Left ventricle myocardium inferior (tissue), 1 donor: ENCODE results near the gene FILIP1L. TPM values are rescaled to one million over a fixed set of nuclear protein-coding genes. Genes with fewer than 3 reads are reported as not detected.

Experiments
- DNase-seq: peaks from one replicate; pipeline ENCODE4 v3.0.0-alpha.2; 2020
- H3K27ac ChIP-seq: fragments of 200-600 bp; replicated peaks from 2 replicates; pipeline ENCODE4 v1.8.0; 2021
- H3K27me3 ChIP-seq: fragments of 200-600 bp; 2 replicates; pipeline ENCODE4 v1.8.0; 2021; ENCODE audit warnings: low read depth
- H3K36me3 ChIP-seq: fragments of 200-600 bp; 2 replicates; pipeline ENCODE4 v1.8.0; 2021
- H3K4me1 ChIP-seq: fragments of 200-600 bp; 2 replicates; pipeline ENCODE4 v1.8.0; 2021
- H3K4me3 ChIP-seq: fragments of 200-600 bp; 2 replicates; pipeline ENCODE4 v1.8.0; 2021; ENCODE audit warnings: mild to moderate bottlenecking, moderate library complexity
- H3K9me3 ChIP-seq: fragments of 200-600 bp; replicated peaks from 2 replicates; pipeline ENCODE4 v1.8.0; 2021
- intact Hi-C: fragments of 100-400 bp; cut with micrococcal nuclease; formaldehyde crosslinking; loops from one replicate; pipeline ENCODE4 v1.11.0; 2022
- total RNA-seq: library from RNA; stranded (reverse); fragmentation: NEBNext Ultra II Directional; extraction: Animal tissue kit (Norgen Biotek cat#: 25700); gene quantifications from one replicate; pipeline ENCODE4 v1.2.1, GENCODE V29; 2021
- TF ChIP-seq, protein P1 (sequence below): fragments of 200-600 bp; IDR thresholded peaks from 2 replicates; pipeline ENCODE4 v1.8.0; 2021; ENCODE audit warnings: antibody characterized with exemption, mild to moderate bottlenecking, borderline replicate concordance
- donor health status: DM: no; HTN: yes; CAD: no; lungs with severe emphysema.

FILIP1L gene
- total RNA-seq, 1 donor from 2014 or later: 84.9 TPM

DNA sequence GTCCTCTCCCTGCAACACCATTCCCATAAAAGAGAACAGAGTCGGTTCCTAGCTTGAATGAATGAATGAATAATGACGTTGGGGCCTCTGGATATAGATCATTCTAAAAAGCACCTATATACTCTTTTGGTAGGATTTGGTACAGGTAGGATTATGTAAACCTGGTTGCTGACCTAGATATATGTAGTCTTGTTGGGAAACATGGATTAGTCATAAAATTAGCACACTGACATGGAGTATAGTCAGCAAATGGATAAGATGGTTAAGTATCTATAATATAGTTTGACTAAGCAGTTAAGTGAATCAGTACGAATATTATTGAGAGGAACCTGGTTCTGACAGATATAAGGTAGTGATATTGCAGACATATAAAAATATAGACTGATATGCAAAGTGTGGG is 142.5 kb downstream of the FILIP1L start:
- TF ChIP-seq, protein P1, sequence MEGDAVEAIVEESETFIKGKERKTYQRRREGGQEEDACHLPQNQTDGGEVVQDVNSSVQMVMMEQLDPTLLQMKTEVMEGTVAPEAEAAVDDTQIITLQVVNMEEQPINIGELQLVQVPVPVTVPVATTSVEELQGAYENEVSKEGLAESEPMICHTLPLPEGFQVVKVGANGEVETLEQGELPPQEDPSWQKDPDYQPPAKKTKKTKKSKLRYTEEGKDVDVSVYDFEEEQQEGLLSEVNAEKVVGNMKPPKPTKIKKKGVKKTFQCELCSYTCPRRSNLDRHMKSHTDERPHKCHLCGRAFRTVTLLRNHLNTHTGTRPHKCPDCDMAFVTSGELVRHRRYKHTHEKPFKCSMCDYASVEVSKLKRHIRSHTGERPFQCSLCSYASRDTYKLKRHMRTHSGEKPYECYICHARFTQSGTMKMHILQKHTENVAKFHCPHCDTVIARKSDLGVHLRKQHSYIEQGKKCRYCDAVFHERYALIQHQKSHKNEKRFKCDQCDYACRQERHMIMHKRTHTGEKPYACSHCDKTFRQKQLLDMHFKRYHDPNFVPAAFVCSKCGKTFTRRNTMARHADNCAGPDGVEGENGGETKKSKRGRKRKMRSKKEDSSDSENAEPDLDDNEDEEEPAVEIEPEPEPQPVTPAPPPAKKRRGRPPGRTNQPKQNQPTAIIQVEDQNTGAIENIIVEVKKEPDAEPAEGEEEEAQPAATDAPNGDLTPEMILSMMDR: no peak
- Histone ChIP-seq H3K4me3 (no peak overlapping the region), H3K36me3 (no peaks in the 10 kb centered on the region), H3K9me3 (no peaks in the 10 kb centered on the region), H3K4me1 (peaks cover 11% of the 10 kb centered on the region), H3K27me3 (no peaks in the 10 kb centered on the region), H3K27ac (no peak overlapping the region)
- intact Hi-C loops: no loop called here
- no peak for DNase-seq

GRCh38 chr3:99970198-99970597 is 144.1 kb downstream of the FILIP1L start:
- DNase-seq: no peak
- H3K9me3 ChIP-seq: no peaks in the 10 kb centered on the region
- intact Hi-C loops: no loop called here
- H3K27me3 ChIP-seq: no peaks in the 10 kb centered on the region
- H3K27ac ChIP-seq: no peak overlapping the region
- TF ChIP-seq, protein P1: no peak
- H3K4me3 ChIP-seq: no peak overlapping the region
- H3K4me1 ChIP-seq: peaks cover 24% of the 10 kb centered on the region
- H3K36me3 ChIP-seq: no peaks in the 10 kb centered on the region

GRCh38 chr3:99969136-99969535 is 145.2 kb downstream of the FILIP1L start:
- no peaks in the 10 kb centered on the region for H3K27me3 ChIP-seq
- H3K4me3 ChIP-seq: no peak overlapping the region
- no peaks in the 10 kb centered on the region for H3K9me3 ChIP-seq
- TF ChIP-seq, protein P1: no peak
- no peak for DNase-seq
- H3K4me1 ChIP-seq: peaks cover 35% of the 10 kb centered on the region
- H3K27ac ChIP-seq: no peak overlapping the region
- intact Hi-C loops: no loop called here
- no peaks in the 10 kb centered on the region for H3K36me3 ChIP-seq

- intact Hi-C loops: no loop called here
- H3K4me1 ChIP-seq: peaks cover 38% of the 10 kb centered on the region
- H3K27ac ChIP-seq: no peak overlapping the region
Measured at GRCh38 chr3:99967796-99968195, 146.5 kb downstream of the FILIP1L start.

GRCh38 chr3:99966662-99967416 is 147.5 kb downstream of the FILIP1L start:
- Histone ChIP-seq H3K27me3 (no peaks in the 10 kb centered on the region), H3K4me1 (peaks cover 48% of the 10 kb centered on the region), H3K27ac (peak overlapping the region; percentile 34), H3K36me3 (no peaks in the 10 kb centered on the region), H3K9me3 (no peaks in the 10 kb centered on the region), H3K4me3 (no peak overlapping the region)
- TF ChIP-seq, protein P1: no peak
- intact Hi-C loops: no loop called here
- DNase-seq: no peak

More at GRCh38 chr3:99967796-99968195, 146.5 kb downstream of the FILIP1L start:
- TF ChIP-seq, protein P1: no peak
- H3K4me3 ChIP-seq: no peak overlapping the region
- no peaks in the 10 kb centered on the region for H3K27me3 ChIP-seq
- H3K9me3 ChIP-seq: no peaks in the 10 kb centered on the region
- no peak for DNase-seq
- no peaks in the 10 kb centered on the region for H3K36me3 ChIP-seq
